CD4-positive, alpha-beta T cell treated with Interleukin-17A for 4 hours (primary cell): ENCODE data around the gene CNKSR2.

ENCODE experiments used
- DNase-seq: peaks from one replicate; pipeline ENCODE4 v3.0.0-alpha.2; 2020; ENCODE audit warnings: mixed read lengths

The CNKSR2 gene

DNA sequence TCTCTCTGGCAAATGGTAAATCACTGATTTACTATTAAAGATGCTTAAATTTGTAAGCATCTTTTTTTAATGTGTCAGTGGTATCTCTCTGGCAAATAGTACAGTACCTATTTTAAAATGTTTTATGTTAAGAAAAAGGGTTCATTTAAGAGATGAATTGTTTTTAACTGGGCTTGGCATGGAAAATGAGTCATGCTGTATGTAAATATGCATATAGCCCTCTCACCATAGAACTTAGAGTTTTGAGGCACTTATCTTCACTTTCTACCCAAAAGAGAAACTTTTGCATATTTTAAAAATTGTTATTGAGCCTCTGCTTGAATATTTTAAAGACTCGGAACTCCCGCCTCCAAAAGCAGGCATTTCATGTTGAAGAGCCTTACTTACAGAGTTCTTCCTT lies 246.0 kb downstream of the CNKSR2 start:
- DNase-seq, result no peak

DNA sequence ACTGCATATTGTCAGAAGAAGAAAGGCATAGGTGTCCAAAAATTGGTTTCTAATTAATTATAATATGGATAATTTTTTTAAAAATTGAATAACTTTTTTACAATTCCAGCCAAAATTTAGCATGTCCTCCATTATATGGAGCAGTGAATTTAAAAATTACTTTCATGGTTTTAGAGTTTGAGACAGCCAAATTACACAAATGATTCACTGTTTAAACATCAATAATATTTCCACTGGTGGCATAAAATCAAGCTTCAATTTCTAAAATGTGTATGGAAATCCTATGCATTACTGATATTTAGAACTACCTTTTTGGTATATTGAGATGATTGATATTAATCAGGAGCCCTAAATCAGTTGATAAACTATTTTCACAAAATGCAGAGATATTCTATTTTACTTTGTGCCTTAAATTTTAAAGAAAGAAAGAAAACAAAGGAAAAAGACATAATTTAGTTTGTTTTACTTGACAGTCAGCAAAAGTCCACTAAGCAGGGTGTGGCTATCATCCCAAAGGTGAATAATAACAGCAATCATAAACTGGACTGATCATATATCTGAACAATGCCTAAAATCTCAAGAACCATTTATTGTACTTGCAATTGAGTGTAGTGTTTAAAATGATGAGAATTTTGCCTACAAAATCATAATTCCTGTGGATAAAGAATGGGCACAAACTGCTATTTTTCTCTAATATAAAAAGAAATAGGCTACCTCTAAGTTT lies 249.7 kb downstream of the CNKSR2 start:
- DNase-seq, result no peak

DNA sequence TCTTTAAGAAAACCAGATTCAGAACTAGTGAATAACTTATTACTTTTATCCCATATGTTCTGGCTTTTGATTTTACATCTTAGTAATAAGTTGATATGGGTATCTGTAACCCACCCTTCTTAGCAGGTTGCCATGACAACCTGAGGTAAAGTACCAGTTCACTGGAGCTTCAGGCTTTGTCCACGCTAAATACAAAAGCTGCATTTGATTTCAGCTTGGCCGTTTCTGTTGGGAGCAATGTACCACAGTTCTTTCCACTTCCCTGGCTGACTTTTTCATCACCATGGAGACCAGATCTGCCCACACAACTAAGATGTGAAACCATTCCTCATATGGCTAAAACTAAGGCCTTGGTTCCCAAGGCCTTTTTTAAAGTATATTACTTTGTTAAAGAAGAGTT lies 257.8 kb downstream of the CNKSR2 start:
- DNase-seq, result no peak

DNA sequence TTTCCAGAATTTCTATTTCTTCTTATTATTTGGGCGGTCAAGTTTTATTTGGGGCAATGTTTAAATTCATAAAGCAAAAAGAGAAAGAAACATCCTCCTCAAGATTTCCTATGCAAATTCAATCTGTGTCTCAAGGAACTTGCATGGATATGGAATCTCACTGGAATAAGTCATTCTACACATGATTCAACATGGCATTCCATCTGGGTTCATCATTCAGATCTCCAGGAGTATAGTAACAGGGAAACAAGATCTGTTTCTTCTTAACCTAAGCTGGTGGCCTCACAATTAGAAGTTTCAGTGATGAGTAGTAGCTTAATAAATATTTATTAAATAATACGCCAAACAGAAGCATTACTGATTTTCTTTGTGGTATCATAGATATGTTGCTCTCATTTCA lies 264.1 kb downstream of the CNKSR2 start:
- no peak for DNase-seq

DNA sequence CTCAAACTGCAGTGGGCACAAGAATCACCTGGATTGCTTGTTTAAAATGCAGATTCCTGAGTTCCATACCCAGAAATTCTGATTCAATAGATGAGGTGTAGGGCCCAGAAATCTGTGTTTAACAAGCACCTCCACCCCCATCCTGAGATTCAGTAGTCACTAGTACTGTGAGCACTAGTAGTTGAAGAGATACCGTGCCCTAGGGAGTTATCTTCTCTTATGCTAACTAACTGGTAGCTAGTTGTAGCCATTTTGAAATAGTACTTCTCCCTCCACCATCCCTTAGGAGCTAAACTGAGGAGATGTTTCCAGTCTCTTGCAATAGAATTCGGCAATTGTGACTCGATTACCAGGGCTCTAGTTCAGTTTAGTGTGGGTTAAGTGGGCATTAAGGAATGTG lies 265.6 kb downstream of the CNKSR2 start:
- no peak for DNase-seq

DNA sequence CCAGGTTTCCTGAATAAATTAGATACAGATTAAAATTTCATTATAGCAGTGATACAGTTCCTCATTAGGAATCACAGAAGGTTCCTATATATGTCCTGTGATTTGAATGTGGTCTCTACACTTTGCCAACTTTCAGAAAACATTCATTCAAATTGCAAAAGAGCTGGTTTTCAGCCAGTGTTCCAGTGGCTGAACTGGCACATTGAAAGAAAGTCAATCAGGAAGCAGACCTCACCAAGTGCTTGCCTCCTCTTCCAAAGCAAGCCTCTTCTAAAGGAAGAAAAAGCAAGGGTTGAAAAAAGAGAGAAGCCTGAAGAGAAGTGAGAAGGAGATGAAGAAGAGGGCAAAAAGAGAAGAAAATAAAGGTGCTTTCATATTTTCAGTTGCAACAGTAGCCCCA lies 271.2 kb downstream of the CNKSR2 start:
- no peak for DNase-seq

DNA sequence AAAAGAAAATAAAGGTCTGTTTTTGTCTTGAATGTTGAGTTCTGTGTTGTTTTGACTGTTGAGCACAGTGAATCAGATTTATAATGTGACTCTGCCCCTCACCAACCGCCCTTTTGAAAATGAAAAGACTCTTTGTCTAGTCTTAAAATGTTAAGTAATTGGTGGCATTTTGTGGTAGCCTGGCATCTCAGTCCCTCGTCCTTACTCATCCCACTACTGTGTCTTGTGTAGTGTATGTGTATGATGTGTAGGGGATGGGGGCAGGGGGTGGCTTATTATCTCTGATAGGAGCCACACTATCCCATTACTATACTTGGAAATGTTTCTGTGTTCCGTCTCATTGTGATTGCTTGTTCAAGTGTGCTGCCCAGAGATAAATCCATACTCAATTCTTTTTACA lies 271.7 kb downstream of the CNKSR2 start:
- no peak for DNase-seq

DNA sequence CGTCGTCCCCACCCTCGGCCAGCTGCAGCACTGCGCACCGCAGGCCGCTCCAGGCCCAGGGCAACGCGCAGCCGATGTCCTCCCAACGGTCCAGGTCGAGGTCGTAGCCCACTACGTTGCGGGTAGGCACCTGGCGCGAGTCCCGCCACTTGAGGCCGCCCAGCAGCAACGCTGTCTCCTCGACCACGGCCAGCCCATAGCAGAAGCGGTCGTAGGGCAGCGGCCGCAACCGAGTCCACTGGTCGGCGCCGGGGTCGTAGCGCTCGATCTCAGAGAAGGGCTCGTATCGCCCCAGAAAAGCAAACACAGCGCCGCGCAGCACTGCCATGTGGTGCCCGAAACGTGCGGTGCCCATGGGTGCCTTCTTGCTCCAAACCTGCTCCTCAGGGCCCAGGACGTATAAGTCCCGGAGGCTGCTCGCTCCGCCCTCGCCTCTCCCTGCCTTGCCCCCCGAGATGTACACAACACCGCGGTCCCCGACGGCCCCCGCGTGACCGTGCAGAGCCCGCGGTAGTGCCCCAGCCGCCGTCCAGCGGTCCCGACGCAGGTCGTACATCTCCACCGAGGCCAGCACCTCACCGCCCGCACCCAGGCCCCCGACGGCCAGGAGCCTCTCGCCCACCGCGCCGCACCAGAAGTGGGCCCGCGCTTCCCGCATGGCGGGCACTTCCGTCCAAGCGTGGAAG lies 281.8 kb downstream of the CNKSR2 start:
- no peak for DNase-seq

DNA sequence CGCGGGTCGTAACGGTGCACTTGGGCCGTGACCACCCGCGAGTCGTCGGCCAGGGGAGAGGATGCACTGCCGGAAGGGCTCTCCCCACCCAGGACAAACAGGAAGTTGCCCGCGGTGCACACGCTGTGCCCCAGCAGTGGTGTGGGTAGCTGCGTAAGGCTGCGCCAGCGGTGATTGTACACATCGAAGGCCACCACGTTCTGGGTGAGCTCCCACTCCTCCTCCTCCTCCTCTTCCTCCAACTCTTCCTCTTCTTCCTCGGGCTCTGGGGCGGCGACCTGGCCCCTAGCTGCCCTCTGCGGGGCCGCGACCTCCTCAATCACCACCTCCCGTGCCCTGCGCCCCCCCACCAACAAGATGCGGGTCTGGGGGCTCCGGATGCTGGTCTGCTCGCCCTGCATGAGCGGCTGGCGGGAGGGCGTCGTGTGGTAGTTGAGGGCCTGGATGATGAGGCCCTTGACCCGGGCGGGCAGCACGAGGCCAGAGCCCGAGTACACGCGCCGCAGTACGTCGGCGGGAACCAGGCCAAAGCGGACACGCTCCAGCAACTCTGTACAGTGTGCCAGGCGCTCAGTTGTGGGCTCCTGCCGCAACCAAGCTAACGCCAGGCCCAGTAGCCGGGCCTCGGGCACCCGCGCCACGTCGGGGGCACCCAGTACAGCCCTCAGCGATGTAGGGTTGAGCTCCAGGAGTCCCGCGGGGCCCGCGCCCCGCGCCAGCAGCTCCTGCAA lies 282.5 kb downstream of the CNKSR2 start:
- no peak for DNase-seq

DNA sequence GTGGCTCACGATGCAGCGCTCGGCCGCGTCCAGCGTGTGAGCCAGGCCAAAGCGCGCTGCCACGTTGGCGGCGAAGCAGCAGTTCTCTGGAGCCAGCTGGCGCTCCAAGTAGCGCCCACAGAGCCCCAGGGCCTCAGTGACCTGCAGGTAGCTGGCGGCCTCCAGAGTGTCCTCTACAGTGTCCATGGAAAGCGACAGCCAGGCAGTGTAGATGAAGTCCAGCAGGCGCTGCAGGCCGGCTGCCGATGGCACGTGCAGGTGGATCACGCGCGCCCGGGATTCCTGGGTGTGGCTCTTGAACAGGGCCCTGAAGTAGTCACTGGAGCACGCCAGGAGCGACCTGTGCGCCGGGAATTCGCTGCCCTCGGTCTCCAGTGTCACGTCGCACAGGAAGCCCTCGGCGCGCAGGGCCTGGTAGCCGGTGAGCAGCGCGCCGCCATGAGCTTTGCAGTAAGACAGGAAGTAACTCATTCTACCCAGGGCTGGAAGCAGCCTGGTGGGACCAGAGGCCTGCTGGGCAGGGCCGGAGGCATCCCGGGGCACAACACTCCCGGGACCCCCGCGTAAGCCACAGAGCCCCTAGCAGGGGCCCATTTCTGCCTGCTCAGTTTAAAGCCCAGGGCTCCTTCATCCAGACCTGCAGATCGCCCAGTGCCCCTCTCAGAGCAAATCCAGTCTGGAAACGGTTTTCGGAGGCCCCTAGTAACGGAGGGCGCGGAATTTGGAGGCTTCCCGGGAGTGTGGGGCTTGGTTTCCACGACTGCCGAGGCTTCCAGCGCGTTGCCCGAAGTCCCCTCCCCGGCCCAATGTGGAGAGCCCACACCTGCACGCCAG lies 283.3 kb downstream of the CNKSR2 start:
- DNase-seq, result peak; percentile 41

DNA sequence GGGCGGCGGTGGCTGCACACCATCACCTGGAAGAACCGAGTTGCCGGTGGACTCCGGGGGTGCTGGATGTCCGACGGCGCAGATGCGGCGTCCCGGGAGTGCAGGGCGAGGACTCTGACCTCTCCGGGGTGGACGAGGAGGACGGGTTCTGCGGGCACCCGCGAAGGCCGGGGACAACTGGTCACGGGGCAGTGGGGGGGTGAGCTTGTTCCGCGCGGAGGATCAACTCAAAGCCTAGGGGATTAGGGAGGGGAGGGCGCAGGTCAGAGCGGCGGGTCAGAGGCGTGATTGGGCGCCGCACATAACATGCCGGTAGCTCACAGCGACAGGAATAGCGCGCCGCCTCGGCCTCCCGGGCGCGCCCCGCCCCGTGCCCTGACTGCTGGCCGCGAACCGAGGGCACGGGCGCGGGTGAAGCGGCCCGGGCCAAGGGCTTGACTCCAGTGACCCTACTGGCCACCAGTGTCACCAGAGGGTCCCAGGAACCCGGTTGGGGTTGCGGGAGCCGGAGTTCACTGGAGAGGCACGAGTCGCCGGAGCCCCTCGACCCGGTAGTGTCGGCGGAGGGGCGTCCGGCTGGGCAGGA lies 284.0 kb downstream of the CNKSR2 start, which contains the start of gene KLHL34:
Gene KLHL34, minus strand, starts transcription at position 179 of the 586 bp plus-strand sequence. CDS start 542 bp downstream, outside the sequence.
- peak; percentile 45 for DNase-seq

DNA sequence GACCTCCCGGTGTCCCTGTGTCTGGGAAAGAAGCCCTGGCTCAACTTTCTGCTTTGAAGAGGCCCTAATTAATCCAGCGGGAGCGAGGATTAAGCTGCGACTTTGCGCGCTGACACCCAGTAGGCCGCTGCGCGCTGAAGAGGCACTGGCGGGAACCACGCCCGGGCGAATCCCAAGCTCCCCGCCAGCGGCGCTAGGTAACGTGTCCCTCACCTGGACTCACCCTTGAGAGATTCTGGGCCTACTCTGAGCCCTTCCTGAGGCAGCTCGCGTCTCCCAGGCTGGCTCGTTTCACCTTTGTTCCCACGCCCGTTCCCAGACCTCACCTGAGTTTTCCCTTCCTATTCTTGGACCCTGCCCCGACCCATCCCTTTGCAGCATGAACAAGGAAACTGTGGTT lies 284.5 kb downstream of the CNKSR2 start:
- peak; percentile 29 for DNase-seq

DNA sequence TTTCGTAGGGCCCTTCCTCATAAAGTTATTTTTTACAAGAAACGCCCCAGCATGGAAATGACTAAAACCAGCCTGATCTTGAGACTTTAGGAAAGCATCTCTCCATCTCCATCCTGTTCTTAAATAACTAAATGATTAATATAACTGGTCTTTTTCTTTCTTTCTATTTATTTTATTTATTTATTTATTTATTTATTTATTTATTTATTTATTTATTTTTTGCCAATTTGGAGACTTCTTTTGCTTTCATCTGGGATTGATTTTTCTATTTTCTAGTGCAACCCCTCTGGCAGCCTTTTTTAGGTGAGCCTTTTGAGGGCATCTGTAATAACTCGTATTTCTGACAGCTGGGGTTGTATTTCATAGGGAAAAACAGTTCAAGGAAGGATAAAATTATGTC lies 285.1 kb downstream of the CNKSR2 start:
- DNase-seq, result no peak

DNA sequence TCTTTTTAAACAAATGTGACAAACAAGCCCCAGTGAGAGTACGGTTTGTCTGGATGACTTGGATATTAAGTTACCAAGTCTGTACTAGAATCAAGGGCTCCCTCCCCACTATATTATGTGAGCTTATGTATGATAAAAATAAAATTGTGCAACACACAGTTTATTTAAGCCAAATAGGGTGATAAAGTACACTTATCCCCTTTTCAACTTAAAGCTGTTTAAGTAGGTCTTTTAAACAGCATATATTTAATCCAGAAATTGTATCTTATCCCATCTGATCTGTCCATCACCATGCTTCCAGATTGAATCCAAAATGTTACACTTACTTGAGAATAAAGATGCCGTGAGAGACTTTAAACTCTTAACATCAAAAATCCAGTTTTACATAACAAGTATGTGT lies 285.9 kb downstream of the CNKSR2 start:
- DNase-seq, result no peak

DNA sequence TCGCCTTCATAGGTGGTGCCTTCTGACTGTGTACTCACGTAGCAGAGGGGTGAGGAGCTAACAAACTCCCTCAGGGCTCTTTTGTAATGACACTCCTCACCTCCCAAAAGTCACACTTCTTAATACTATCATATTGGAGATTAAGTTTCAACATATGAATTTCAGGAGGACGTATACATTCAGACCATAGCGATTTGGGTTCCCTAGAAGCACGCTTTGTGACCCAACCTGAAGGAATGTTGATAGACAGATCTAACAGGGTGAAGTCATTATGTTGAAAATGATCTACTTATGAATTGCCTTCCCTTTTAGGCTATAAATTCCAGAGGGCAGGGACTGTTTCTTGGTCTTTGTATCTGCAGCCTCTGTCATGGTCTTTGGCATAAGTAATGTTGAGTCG lies 287.1 kb downstream of the CNKSR2 start:
- DNase-seq, result no peak

DNA sequence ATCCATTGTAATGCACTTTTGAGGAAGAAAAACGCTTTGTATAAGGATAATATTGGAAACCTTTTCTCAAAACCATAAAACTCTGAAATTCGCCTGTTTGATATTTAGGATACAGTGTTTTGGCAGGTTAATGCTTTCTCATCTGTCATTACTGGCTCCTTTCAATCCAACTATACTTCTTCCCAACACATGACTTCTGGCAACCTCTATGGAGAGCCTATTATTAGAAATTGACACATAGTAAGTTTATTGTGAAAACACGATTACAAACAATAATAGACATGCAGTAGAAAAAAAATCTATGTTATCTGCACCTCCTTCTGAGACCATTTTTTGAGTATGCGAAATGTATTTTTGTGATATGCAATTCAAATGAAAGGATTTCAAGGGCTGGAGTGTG lies 288.5 kb downstream of the CNKSR2 start:
- DNase-seq, result no peak

DNA sequence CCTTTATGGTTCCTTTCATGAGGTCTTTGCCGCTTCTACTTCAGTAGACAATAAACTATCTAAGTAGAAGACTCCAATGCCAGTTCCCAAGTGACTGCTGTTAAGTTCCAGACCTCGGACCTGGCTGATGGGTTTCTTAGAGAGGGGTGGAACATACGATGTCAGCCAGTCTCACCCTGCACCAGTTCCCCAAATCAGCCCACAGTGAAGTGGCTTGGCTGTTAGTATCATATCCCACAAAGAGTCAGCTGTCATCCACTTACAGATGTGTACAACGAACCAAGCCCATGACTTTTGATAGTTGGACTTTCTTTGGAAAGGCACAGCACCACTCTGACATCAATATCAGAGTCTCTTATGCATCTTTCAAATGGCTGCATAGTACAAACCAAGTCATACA lies 292.0 kb downstream of the CNKSR2 start:
- no peak for DNase-seq

DNA sequence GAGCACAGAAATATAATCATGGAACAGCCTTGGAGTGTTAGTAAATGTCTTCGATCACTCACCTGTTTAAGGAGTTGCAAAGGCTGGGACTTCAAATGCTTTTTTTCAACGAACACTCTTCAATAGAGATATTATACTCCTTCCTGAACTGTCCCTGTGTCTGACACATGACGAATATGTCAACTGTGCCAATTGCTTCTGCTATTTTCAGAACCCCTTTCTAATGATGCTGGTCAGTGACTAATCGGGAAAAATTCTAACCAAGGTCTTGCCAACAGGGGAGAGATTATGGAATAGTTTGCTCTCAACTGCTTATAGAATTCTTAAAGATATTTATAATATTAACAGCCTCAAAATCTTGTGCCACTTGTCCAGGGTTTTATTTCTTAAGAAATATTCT lies 292.5 kb downstream of the CNKSR2 start:
- DNase-seq, result no peak

DNA sequence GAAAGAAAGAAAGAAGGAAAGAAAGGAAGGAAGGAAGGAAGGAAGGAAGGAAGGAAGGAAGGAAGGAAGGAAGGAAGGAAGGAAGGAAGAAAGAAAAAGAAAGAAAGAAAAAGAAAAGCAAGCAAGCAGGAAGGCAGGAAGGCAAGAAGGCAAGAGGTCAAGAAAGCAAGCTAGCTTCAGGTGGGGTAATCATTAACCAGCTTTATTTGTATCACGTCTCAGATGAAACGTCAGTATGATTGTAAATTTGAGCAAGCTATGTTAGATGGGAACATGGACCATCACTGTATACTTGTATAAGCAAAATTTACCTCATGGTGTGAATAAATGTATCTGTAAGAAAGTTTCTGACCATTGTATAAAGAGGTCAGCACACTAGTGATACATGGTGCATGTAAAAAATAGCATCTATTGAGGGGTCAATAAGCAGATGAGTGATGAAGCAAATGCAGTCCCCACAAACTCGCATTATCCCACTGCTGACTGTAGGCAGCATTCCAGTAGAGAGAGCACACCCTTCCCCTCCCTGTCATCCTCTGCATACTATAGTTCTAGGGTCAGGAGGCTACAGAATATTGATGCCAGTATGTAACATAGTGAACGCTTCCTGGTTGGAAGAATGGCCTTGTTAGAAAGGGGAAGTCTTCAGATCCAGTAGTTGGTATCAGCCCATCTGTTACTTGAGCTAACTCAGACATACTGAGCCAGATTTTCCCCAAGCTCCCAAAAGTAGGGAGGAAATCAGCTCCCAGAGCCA lies 300.4 kb downstream of the CNKSR2 start:
- no peak for DNase-seq

DNA sequence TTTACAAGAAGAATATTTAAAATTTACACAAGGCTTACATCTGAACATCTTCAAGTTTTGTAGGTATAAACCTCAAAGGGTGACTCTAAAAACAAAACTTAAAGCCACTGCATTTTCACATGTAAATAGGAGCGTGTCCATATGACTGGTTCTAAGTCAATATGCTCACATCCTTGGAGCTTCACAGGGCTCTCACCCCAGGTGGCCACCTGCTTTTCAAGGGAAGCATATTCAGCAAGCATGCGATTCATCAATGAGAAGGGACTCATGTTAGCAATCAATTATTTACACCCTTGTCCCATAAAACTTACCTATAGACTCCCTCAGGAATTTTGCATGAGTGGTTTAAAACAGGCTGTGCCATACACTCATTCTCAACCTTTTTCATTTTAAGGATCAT lies 301.7 kb downstream of the CNKSR2 start:
- DNase-seq, result no peak

DNA sequence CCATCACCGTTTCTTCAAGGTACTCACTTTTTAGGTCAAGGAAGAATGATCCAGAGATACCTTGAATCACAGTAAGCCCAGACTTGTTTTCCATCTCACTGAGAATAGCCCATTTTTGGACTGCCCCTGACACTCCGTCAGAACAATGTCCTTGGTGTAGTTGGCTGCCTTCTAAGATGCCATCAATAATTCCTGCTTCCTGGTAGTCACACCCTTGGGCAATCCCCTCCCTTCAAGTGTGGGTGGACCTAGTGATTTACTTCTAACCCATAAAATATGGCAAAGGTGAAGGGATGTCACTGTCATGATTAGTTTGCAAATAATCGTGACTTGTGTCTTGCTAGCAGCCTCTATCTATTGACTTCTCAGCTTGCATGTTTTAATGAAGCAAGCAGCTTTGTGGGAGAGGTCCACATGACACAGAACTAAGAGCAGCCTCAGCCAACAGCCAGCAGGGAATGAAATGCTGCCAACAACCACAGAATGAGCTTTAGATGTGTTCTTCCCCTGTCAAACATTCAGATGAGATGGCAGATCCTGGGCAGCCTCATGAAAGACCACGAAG lies 303.9 kb downstream of the CNKSR2 start:
- no peak for DNase-seq

DNA sequence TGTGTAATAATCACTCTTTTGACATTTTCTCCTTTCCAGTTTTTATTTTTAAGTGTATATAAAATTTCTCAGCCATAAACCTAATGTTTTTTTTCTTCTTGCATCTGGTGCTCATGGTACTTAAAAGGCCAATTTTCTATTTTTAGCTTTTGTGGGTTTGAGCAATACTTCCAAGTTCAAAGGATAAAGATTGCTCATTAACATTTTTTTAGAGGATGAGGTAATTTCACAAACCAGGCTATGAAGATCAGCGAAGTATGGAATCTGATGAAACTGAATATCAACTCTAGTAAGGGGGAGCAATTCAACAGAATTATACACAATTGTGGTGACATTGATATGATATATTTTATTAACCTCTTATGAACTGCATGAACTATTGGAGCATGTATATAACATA lies 309.7 kb downstream of the CNKSR2 start:
- no peak for DNase-seq
